SK-N-SH treated with all-trans-retinoic acid at 6 μM for 48 hours (cell line): ENCODE measurements around the gene C13orf46.

Experiments
- ARNTL ChIP-seq: fragments of 450-650 bp; formaldehyde crosslinking; IDR thresholded peaks from 2 replicates; pipeline ENCODE4 v1.5.0; 2020; ENCODE audit warnings: low read depth, mild to moderate bottlenecking, moderate library complexity, borderline replicate concordance
- CSDC2 ChIP-seq: fragments of 250-450 bp; sonication (Bioruptor Pico); IDR thresholded peaks from 2 replicates; pipeline ENCODE4 v1.5.0; 2020; ENCODE audit warnings: mild to moderate bottlenecking, moderate library complexity
- ESRRG ChIP-seq: fragments of 250-450 bp; sonication (Bioruptor Pico); IDR thresholded peaks from 2 replicates; pipeline ENCODE4 v1.6.1; 2021; ENCODE audit warnings: mild to moderate bottlenecking
- PATZ1 ChIP-seq: fragments of 250-450 bp; sonication (Bioruptor Pico); IDR thresholded peaks from 2 replicates; pipeline ENCODE4 v1.8.0; 2020; ENCODE audit warnings: mild to moderate bottlenecking, moderate library complexity, borderline replicate concordance
- PPARA ChIP-seq: fragments of 250-450 bp; sonication (Bioruptor Pico); IDR thresholded peaks from 2 replicates; pipeline ENCODE4 v1.5.0; 2020; ENCODE audit warnings: mild to moderate bottlenecking, borderline replicate concordance
- SNAI2 ChIP-seq: fragments of 250-450 bp; sonication (Bioruptor Pico); IDR thresholded peaks from 2 replicates; pipeline ENCODE4 v1.5.0; 2020; ENCODE audit warnings: mild to moderate bottlenecking, moderate library complexity
- TCF4 ChIP-seq: fragments of 250-450 bp; sonication (Bioruptor Pico); IDR thresholded peaks from 2 replicates; pipeline ENCODE4 v1.8.0; 2021; ENCODE audit warnings: mild to moderate bottlenecking, moderate library complexity, borderline replicate concordance
- TOX ChIP-seq: fragments of 250-450 bp; sonication (Bioruptor Pico); IDR thresholded peaks from 2 replicates; pipeline ENCODE4 v1.8.0; 2021; ENCODE audit warnings: mild to moderate bottlenecking, moderate library complexity, borderline replicate concordance
- ZC3H10 ChIP-seq: fragments of 250-450 bp; sonication (Bioruptor Pico); IDR thresholded peaks from 2 replicates; pipeline ENCODE4 v1.5.1; 2021; ENCODE audit warnings: mild to moderate bottlenecking, moderate library complexity
- ZFP30 ChIP-seq: fragments of 450-650 bp; formaldehyde crosslinking; IDR thresholded peaks from 2 replicates; pipeline ENCODE4 v1.5.0; 2022; ENCODE audit warnings: mild to moderate bottlenecking, moderate library complexity
- ZNF565 ChIP-seq: fragments of 450-650 bp; formaldehyde crosslinking; conservative IDR thresholded peaks from 2 replicates; pipeline ENCODE4 v1.5.0; 2020; ENCODE audit warnings: low read depth, mild to moderate bottlenecking, moderate library complexity
- ZNF8 ChIP-seq: fragments of 450-650 bp; formaldehyde crosslinking; IDR thresholded peaks from 2 replicates; pipeline ENCODE4 v1.5.0; 2020; ENCODE audit warnings: mild to moderate bottlenecking, moderate library complexity

GRCh38 chr13:113937527-113938180 lies 36.2 kb downstream of the C13orf46 start:
- TF ChIP-seq TOX (CRISPR knock-in tag) (no peak), ZNF8 (CRISPR knock-in tag) (no peak), ESRRG (no peak), PPARA (CRISPR knock-in tag) (no peak), SNAI2 (CRISPR knock-in tag) (no peak), ZFP30 (no peak), ZNF565 (no peak), ZC3H10 (CRISPR knock-in tag) (no peak), PATZ1 (CRISPR knock-in tag) (no peak), TCF4 (CRISPR knock-in tag) (no peak), CSDC2 (CRISPR knock-in tag) (no peak), ARNTL (CRISPR knock-in tag) (no peak)
